NCI-H460 (cell line): ENCODE results near the gene DNAJA4. TPM values are rescaled to one million over a fixed set of nuclear protein-coding genes. Genes with fewer than 3 reads are reported as not detected.

ENCODE experiments used
- DNase-seq: peaks from one replicate; pipeline ENCODE4 v3.0.0-alpha.2; 2016; ENCODE audit warnings: low read depth; ENCODE audit errors: extremely low read depth
- total RNA-seq: library from RNA; depleted of rRNA; stranded (reverse); fragments of >200 nt; shearing (Covaris generic); gene quantifications from 2 replicates; pipeline ENCODE4 v1.2.3, GENCODE V29; 2014

The DNAJA4 gene
- total RNA-seq, 1 experiment from 2014 or later = 0.12 TPM

DNA sequence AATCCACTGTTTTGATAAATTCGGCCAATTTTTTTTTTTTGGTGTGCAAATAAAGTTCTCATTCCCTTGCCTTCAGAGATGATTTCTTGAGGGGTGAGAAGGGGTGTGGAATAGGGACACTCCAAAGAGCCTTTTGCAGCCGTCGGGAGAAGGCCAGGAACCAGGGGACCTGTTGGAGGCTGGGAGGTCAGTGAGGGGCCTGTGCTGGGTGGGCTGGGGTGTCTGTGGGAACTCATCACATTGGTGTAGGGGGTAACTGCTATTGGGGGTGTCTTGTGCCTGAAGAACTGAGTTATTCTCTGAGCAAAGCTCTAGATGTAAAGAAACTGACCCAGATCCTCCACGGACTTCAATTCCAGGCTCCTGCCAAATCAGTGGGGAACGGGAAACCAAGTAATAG lies 48.6 kb downstream of the DNAJA4 start:
- no peak for DNase-seq

GRCh38 chr15:78313383-78313782 lies 49.0 kb downstream of the DNAJA4 start:
- DNase-seq = no peak

DNA sequence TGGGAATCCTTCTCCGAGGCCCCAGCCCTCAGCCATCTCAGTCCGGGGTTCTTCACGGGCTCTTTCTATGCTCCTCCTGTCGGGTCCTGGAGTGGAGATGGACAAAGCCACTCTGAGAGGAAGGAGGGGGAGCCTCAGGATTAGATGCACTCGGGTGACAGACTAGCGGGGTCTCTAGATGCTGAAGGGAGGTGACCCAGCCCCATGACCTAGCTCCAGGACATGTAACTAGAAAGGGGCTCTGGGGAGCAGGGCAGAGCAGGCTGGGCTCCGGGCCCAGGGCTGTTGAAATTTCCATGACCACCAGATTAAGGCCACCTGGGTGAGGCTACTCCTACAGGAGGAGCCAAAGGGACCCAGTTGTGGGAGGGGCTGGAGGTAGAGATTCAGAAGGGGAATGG lies 49.8 kb downstream of the DNAJA4 start:
- DNase-seq = no peak

- DNase-seq = no peak
These were observed 51.4 kb downstream of the DNAJA4 start for GRCh38 chr15:78315686-78316282.

DNA sequence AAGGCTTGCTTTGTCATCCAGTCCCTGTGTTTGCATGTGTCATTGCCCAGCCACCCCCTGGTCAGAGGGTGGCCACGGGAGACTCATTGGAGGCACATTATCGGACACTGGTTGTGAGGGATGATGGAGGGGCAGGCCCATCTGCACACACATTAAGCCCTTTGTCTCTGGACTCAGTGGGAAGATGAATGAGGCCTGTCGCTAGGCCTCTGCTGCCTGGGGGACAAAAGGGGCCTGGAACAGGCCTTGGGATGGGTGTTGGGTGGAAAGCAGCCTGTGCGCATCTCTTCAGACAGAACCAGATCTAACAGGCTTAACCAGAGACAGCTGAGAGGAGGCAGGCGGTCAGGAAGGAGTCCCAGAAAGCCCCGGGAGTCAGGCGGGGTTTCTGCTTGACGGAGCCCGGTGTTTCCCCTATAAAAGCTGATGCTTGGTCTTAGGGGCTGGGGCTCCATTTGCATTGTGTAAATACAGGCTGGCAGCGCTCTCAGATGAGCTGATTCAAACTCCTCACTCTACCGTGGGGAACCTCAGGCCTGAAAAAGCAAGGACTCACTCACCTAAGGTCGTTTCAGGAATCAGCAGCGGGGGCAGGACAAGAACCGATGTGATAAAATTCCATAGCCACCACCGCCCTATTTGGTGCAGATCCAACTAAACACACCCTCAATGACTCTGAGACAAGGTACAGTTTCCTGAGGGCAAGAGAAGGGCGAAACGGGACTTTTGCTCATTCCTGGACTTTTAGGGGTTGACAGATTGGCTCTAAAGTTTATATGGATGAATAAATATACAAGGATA lies 52.1 kb downstream of the DNAJA4 start:
- DNase-seq = no peak

DNA sequence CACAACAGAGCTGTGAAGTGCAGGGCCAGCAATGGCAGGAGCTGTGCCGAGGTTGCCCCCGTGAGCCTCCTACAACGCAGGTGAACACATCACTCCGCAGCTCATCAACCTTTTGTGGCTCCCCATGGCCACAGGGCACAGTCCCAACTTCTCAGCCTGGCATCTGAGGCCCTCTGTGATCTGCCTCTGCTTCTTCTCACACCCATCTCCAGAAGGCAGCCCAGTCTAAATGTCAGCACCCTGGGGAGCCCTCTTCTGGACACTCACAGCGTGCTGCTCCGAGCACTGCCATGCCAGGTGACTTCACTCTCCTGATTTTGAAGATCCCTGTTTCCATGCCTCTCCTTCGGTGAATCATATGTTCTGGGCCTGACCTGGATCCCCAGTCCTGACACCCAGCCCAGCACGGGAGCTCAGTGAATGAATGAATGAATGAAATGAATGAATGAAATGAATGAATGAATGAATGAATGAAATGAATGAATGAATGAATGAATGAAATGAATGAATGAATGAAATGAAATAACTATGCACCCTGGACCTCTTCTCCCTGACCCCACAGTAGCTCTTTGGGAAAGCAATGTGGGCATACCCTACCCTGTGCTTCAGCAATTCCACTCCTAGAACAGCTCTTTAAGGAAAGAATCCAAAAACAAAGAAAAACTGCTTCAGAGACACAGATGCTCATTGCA lies 52.9 kb downstream of the DNAJA4 start:
- no peak for DNase-seq

- DNase-seq = no peak
These were observed 55.2 kb downstream of the DNAJA4 start for GRCh38 chr15:78319588-78319987.

- DNase-seq = no peak
These were observed 55.8 kb downstream of the DNAJA4 start for GRCh38 chr15:78320183-78320582.

DNA sequence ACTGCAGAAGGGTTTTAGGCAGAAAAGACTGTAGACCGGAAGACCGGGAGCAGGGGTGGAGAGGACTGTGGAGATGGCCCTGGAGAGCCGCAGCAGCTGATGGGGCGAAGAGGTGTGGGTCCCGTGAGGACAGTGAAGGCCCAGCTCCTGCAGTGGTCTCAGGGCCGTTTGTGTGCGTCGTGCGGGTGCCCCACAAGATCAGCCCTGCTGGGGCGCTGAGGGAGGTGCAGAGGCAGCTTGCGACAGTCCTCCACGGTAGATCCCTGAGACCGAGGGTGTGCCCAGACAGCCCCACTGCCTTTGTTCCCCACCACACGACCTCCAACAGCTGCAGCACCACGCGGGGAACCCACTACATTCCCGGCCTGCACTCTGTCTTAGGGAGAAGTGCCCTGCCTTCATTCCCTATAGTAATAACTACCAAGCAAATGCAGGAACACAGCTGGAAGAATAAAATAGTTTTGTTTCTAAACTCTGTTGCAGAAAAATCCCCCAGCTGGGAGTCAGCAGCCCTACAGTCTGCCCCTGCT lies 56.7 kb downstream of the DNAJA4 start:
- DNase-seq = no peak

DNA sequence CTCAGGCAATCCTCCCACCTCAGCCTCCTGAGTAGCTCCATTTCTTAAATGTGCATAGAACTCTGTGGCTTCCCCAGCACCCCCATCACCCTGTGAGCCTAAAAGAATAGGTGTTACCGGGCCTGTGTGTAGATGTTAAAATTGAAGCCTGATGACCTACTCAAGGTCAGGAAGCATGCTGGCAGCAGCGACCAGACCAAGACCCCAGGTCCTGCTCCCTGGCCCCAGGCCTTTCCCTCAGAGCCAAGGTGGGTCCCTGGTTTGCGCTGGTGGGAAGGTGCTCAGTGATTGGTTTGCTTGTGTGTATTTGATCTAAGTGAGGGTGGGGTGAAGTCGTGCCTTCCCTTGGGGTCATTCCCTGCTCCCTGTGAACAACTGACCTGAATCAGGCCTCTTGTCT lies 57.4 kb downstream of the DNAJA4 start:
- DNase-seq = no peak

DNA sequence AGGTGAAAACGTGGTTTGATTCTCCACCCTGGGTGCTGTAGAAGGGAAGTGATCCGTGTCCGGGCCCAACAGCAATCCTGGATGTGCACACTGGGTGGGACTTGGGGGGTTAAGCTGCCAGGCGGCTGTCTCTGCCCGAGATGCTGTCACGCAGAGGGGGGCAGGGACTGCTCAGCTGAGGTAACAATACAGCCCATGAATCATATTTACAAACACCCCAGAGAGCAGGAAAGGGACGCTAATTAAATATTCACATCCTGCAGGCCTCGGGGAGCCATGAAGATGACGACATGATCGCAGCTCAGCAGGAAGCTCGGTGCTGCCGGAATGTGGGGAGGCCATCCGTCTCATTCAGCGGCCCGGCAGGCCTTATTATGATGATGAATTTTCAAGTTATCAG lies 57.9 kb downstream of the DNAJA4 start:
- no peak for DNase-seq

- DNase-seq = no peak
These were observed 58.6 kb downstream of the DNAJA4 start for GRCh38 chr15:78322724-78323521.

- DNase-seq = no peak
These were observed 59.3 kb downstream of the DNAJA4 start for GRCh38 chr15:78323693-78324092.

DNA sequence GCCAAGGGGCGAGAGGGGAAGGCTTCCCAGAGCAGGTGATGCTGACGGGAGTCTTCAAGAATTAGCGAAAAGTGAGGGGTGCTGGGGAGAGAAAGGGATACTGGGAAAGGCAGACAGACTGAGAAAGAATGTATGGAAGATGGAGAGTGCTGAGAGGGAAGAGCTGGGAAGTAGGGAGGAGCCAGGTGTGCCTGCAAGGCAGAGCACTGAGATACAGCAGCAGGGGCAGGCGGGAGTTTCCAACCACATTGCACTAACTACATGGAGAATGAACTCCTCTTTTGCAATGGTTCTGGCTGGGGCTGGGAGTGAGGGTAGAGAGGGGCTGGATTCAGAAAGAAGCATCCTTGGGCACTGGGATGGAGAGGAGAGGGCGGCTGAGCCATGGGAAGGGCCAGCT lies 59.8 kb downstream of the DNAJA4 start:
- no peak for DNase-seq

- DNase-seq = no peak
These were observed 60.9 kb downstream of the DNAJA4 start for GRCh38 chr15:78325092-78325843.

DNA sequence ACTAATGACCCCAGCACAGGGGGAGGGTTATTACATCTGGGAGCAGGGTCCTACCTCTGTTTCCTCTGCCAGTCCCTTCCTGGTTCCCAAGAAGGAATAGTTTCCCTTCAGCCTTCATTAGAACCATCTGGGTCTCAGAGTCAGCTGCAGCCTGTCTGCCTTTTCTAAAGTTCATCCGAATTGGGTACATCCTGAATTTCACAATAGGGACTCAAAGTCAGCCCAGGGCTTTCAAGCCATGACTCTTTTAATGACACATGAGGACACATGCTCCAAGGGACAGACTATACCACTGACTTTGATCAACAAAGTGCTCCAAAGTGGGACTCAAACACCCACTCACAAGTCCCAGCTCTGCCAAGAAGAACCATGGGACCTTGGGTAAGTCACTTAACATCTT lies 63.1 kb downstream of the DNAJA4 start:
- DNase-seq = no peak

DNA sequence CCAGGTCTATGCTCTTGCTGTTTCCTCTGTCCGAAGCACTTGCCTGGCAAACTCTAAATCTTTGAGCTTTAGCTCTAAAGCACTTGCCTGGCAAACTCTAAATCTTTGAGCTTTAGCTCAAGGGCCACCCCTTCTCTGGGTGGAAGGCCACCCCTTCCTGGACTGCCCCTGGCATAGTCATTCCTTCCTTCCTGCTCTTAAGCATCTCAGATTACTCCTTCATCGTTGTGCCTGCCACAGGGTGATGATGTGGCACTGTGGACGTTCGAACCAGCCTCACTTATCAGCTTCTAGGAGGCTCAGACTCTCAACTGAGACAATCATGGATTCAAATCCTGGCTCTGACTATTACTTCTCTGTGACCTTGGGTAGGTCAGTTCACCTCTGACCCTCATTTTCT lies 65.3 kb downstream of the DNAJA4 start:
- DNase-seq = no peak
